Gastroesophageal sphincter (tissue), 4 donors: ENCODE data around the gene PRRX2. TPM values are rescaled to one million over a fixed set of nuclear protein-coding genes. Genes with fewer than 3 reads are reported as not detected.

Experiments
- ATAC-seq: fragments of 150-250 bp; one replicate; pipeline ENCODE4 v1.9.1; 2016; ENCODE audit warnings: mild to moderate bottlenecking, moderate library complexity
- H3K27ac ChIP-seq, 4 donors: fragments of 200-600 bp; sonication (generic) in 3 of 4; 1 replicate in 3 of 4; 2 replicates in 1 of 4; pipeline ENCODE4 v1.5.1; 2016 to 2019
- H3K27me3 ChIP-seq: fragments of 200-600 bp; sonication (generic); one replicate; pipeline ENCODE4 v1.5.1; 2019
- H3K36me3 ChIP-seq, 2 donors: fragments of 200-600 bp; sonication (generic); one replicate each; pipeline ENCODE4 v1.5.1; 2019; ENCODE audit warnings: control low read depth in 1 of 2
- H3K4me1 ChIP-seq, 3 donors: fragments of 200-600 bp; sonication (generic); 1 replicate in 2 of 3; 2 replicates in 1 of 3; pipeline ENCODE4 v1.5.1; 2016 to 2019; ENCODE audit warnings: control low read depth in 2 of 3
- H3K4me3 ChIP-seq, 2 donors: fragments of 200-600 bp; sonication (generic); one replicate each; pipeline ENCODE4 v1.5.1; 2019; ENCODE audit warnings: mild to moderate bottlenecking in 1 of 2, moderate library complexity in 1 of 2
- H3K9me3 ChIP-seq, 3 donors: fragments of 200-600 bp; sonication (generic); one replicate each; pipeline ENCODE4 v1.5.1; 2017 to 2019; ENCODE audit warnings: control low read depth in 2 of 3
- CTCF ChIP-seq, 4 experiments: fragments of 200-600 bp in 2 of 4; fragments of 450-650 bp in 2 of 4; sonication (generic) in 1 of 4; IDR thresholded peaks; one replicate each; pipeline ENCODE4 v1.5.1; 2017 to 2019; ENCODE audit warnings: antibody characterized with exemption in 4 of 4, mild to moderate bottlenecking in 2 of 4, moderate library complexity in 2 of 4
- EP300 ChIP-seq: sonication (generic); formaldehyde crosslinking; IDR thresholded peaks from one replicate; pipeline ENCODE4 v1.6.1; 2017; ENCODE audit warnings: antibody characterized with exemption, mild to moderate bottlenecking
- POLR2A ChIP-seq, 2 donors: fragments of 450-650 bp; IDR thresholded peaks; one replicate each; pipeline ENCODE4 v1.6.1; 2017; ENCODE audit warnings: antibody characterized with exemption in 2 of 2, mild to moderate bottlenecking in 2 of 2, moderate library complexity in 1 of 2
- POLR2AphosphoS5 ChIP-seq: sonication (generic); formaldehyde crosslinking; IDR thresholded peaks from one replicate; pipeline ENCODE4 v1.6.1; 2017; ENCODE audit warnings: antibody characterized with exemption
- WGBS, 2 donors: methylation state at CpG; one replicate each; pipeline ENCODE4 v1.1.5; 2018; ENCODE audit warnings: low coverage in 1 of 2; 5-methylcytosine and 5-hydroxymethylcytosine counted together
- total RNA-seq, 4 donors: library from RNA; depleted of rRNA; stranded (reverse); fragments of >200 nt; gene quantifications; one replicate each; pipeline ENCODE4 v1.1.0, GENCODE V29; 2016

PRRX2 gene
- total RNA-seq, 4 donors from 2014 or later: 0.93 to 12.1 (median 7.1) TPM

- no peaks in the 10 kb centered on the region for H3K9me3 ChIP-seq
- WGBS, 2 donors: 64 to 89% methylated on average over 5 to 6 of the region's 6 CpGs
- peaks cover 0 to 60% (median 26%) of the 10 kb centered on the region in 3 donors for H3K4me1 ChIP-seq
- peaks cover 10% of the 10 kb centered on the region for H3K27me3 ChIP-seq
- no peaks in the 10 kb centered on the region for H3K36me3 ChIP-seq
- no peak for ATAC-seq
- H3K4me3 ChIP-seq: no peak overlapping the region
- no peak for TF ChIP-seq POLR2A (IDR thresholded peaks at IDR 0.05)
- TF ChIP-seq POLR2AphosphoS5: no peak
- no peak for TF ChIP-seq EP300
- TF ChIP-seq CTCF (IDR thresholded peaks at IDR 0.05): no peak
- H3K27ac ChIP-seq: no peak overlapping the region
Measured at GRCh38 chr9:129623331-129623730, 42.1 kb upstream of the PRRX2 start.

DNA sequence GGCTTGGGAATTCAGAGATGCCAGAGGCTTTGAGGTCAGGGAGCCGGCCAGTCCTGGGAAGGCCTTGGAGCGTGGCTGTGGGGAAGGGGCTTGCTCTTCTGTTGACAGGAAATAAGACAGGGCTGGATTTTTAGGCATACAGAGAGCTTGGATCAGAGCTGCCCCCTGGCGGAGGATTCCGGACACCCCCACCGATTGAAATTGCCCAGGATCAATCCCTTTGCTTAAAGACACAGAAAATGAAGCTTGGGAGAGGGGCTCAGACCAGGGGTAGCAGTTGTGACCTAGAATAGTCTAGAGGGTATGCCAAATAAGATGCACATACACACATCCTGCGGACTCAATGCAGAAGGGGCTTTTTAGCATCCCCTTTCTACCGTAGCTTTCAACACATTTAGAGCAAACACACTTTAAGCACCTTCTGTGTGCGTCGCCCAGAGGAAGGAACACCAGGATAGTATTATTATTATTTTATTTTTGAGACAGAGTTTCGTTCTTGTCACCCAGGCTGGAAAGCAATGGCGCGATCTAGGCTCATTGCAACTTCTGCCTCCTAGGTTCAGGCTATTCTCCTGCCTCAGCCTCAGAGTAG lies 41.2 kb upstream of the PRRX2 start:
- no peaks in the 10 kb centered on the region for H3K36me3 ChIP-seq
- H3K4me1 ChIP-seq: peaks cover 0 to 69% (median 31%) of the 10 kb centered on the region in 3 donors
- peaks cover 10% of the 10 kb centered on the region for H3K27me3 ChIP-seq
- peak overlapping the region in 1 of 4 donors; percentile 93 for H3K27ac ChIP-seq
- no peak for TF ChIP-seq POLR2AphosphoS5
- peak in 3 of 4 experiments; percentile 57 to 85 (median 66) for TF ChIP-seq CTCF (IDR thresholded peaks at IDR 0.05)
- no peak for ATAC-seq
- H3K4me3 ChIP-seq: no peak overlapping the region
- WGBS, 2 donors: 0 to 32% methylated on average over 1 to 11 of the region's 12 CpGs
- H3K9me3 ChIP-seq: no peaks in the 10 kb centered on the region

- H3K4me1 ChIP-seq: peaks cover 0 to 69% (median 27%) of the 10 kb centered on the region in 3 donors
- TF ChIP-seq CTCF (IDR thresholded peaks at IDR 0.05) (no peak), POLR2A (IDR thresholded peaks at IDR 0.05) (no peak)
- no peak for ATAC-seq
- H3K9me3 ChIP-seq: no peaks in the 10 kb centered on the region
- peak overlapping the region in 2 of 4 donors; percentile 88 to 93 for H3K27ac ChIP-seq
- no peaks in the 10 kb centered on the region for H3K36me3 ChIP-seq
- H3K27me3 ChIP-seq: peaks cover 5% of the 10 kb centered on the region
- no peak overlapping the region for H3K4me3 ChIP-seq
- 40 to 43% methylated on average over 6 to 8 of the region's 9 CpGs for WGBS, 2 donors
Measured at GRCh38 chr9:129624947-129625346, 40.5 kb upstream of the PRRX2 start.

GRCh38 chr9:129626079-129626624 lies 39.3 kb upstream of the PRRX2 start, which contains the start of gene NTMT1:
Gene NTMT1 (plus strand): TSS chr9:129626163. CDS start chr9:129632704, 6,541 bp downstream.
- no CpG with 5 or more reads among the region's 55 CpGs for WGBS, 2 donors
- peak within 1 kb of the TSS; percentile 45 to 69 for H3K4me3 ChIP-seq
- H3K27me3 ChIP-seq: no peaks in the 10 kb centered on the region
- peak within 1 kb of the TSS; percentile 61 to 97 (median 90) for H3K27ac ChIP-seq
- H3K4me1 ChIP-seq: peaks cover 0 to 69% (median 30%) of the 10 kb centered on the region in 3 donors
- no peaks in the 10 kb centered on the region for H3K9me3 ChIP-seq
- TF ChIP-seq CTCF (IDR thresholded peaks at IDR 0.05) (peak in 1 of 4 experiments; percentile 10), POLR2A (IDR thresholded peaks at IDR 0.05) (peak; percentile 96), EP300 (no peak), POLR2AphosphoS5 (peak; percentile 100)
- H3K36me3 ChIP-seq: no peaks in the 10 kb centered on the region
- ATAC-seq: peak; percentile 94
